AG09319 (cell line): Measurements from ENCODE around the gene IGF1R.

Source experiments
- DNase-seq: peaks from one replicate; pipeline ENCODE4 v3.0.0-alpha.2; 2010; ENCODE audit warnings: low read depth; ENCODE audit errors: extremely low read depth
- TF ChIP-seq, protein P1 (sequence below): IDR thresholded peaks from 2 replicates; pipeline ENCODE4 v1.5.1; 2011; ENCODE audit warnings: low read depth, mild to moderate bottlenecking, inconsistent platforms, low read length, moderate library complexity

The IGF1R gene

DNA sequence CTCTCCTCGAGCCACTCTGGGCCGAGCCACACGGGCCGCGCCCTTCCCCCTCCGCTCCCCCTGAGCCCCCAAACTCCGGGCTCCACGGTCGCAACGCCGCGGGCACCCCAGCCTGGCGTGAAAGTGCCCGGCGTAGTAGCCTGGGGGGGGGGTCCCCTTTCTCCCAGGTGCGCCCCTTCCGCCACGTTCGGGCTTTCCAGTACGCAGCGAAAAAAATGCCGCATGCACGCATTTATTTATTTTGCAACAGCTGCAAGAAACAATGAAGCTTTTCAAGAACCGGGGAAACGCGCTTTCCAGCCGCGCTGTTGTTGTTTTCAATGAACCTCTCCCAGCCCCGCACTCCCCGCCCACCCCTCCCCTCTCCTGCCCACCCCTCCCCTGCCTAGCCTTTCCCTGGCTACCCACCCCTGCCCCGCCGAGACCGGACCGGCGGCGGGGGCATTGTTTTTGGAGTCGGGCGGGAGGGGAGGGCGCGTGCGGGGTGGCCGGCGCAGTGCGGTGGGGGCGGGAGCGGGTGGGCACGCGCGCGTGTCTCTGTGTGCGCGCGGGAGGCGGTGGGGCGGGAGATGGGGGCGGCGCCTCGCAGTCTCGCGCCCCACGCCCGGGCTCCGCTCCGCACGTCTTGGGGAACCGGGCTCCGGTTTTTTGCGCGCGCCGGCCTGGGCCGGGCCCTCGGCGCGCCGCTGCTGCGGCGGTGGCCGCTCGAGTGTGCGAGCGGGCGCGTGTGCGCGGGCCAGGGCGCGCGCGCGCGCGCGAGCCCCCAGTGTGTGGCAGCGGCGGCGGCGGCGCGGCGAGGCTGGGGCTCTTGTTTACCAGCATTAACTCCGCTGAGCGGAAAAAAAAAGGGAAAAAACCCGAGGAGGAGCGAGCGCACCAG, at the start of gene IGF1R:
Gene IGF1R, plus strand, starts transcription at position 766 of the 880 bp plus-strand sequence. CDS start 1,043 bp downstream, outside the sequence.
- DNase-seq, result peak; percentile 71

DNA sequence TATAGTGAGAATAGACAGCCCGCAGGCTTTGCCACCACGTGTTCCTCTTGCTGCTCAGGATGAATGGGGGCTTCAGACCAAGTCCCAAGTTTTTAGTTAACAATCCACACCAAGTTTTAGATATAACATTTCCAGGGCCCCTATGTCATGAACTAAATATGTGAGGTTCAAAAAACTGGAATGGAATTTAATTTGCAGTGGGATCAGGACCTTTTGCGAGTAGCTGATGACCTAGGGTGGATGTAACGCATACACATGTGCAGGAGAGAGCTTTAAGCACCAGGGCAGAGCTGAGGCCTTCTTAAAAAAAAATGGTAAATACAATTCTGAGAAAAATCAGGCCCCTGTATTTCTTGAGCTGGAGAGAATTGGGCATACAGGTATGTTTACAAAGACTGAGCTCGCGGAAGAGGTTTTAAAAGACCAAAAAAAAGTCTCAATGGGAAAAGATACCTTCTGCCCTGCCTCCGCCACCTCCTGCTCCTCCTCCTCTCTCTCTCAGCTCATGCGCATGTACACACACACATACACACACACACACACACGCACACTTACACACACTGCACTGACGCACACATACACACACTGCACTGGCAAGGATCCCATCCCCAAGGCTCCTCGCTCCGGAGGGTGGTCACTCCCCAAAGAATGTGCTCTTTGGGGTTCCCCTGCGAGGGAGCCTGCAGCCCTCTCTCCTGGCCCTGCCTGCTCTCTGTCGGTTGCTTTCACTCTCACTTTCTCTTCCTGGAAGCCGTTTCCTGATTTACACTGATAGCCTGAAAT, 48.2 kb upstream of the IGF1R start:
- TF ChIP-seq, protein P1, sequence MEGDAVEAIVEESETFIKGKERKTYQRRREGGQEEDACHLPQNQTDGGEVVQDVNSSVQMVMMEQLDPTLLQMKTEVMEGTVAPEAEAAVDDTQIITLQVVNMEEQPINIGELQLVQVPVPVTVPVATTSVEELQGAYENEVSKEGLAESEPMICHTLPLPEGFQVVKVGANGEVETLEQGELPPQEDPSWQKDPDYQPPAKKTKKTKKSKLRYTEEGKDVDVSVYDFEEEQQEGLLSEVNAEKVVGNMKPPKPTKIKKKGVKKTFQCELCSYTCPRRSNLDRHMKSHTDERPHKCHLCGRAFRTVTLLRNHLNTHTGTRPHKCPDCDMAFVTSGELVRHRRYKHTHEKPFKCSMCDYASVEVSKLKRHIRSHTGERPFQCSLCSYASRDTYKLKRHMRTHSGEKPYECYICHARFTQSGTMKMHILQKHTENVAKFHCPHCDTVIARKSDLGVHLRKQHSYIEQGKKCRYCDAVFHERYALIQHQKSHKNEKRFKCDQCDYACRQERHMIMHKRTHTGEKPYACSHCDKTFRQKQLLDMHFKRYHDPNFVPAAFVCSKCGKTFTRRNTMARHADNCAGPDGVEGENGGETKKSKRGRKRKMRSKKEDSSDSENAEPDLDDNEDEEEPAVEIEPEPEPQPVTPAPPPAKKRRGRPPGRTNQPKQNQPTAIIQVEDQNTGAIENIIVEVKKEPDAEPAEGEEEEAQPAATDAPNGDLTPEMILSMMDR, result no peak
- peak; percentile 10 for DNase-seq

More for the DNA sequence above, at the start of gene IGF1R:
- TF ChIP-seq, protein P1, result no peak; the same call in 1 of the 2 replicates

DNA sequence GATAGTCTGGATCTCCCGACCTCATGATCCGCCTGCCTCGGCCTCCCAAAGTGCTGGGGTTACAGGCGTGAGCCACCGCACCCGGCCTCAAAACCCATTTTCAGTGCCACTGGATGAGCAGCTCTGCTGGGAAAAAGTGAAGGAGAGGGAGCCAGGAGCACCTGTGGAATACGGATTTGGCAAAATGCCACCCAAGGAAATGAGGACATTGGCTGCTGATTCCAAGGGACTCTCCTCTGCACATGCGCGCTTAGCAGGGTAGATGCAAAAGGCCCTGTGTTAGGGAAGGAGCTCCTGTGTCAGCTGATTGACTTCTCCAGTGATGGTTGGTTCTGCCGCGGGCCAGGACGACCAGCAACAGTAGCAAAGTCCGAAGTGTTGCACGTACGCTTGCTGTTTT, 43.4 kb upstream of the IGF1R start:
- TF ChIP-seq, protein P1, result no peak
- no peak for DNase-seq

DNA sequence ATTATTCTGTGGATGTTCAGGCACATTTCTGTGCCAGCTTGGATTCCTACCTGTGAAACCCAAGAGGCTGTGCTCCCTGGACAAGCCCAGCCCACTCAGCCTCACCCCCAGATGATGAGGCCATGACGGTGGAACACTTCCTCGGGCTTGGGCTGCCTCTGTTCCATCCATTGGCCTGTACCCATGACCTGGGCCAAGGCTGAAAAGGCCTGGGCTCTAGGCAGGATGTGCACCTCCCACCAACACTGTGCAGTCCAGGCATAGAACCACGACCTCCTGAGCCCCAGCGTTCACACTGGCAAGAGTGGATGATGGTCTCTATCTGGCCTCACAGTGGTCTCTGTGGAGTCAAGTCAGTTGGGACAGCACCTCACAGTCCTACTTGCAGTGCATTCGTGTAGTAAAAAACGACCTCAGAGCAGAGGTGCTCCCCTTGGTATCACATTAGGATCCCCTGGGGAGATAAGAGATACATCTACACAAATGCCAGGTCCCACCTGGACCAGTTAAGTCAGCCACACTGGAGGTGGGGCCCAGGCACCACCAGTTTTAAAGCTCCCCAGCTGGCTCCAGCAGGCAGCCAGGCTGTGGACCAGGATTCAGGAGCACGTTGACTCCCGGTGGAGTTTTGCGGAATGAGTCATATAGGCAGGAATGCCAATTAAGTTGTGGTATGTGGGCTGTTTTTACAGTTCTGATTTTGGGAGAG, 39.0 kb upstream of the IGF1R start:
- TF ChIP-seq, protein P1, result no peak
- no peak for DNase-seq

DNA sequence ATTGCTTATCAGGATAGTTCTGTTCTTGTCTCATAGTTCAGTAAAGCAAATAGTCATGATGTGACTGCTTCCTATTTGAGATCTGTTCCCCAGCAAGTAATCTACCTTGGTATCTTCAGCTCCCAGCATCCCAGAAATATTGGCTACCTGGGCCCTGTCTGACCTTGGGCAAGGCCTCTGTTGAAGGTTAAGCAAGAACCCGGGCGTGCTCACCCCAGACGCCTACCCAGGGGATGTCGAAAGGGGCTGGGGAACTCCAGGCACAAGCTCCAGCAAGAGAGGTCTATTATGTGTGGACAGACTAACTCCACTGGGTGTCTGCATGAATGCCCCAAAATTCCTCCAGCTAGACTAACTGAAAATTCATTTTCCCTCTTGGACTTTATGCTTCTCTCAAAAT, 37.3 kb upstream of the IGF1R start:
- TF ChIP-seq, protein P1, result no peak
- no peak for DNase-seq

DNA sequence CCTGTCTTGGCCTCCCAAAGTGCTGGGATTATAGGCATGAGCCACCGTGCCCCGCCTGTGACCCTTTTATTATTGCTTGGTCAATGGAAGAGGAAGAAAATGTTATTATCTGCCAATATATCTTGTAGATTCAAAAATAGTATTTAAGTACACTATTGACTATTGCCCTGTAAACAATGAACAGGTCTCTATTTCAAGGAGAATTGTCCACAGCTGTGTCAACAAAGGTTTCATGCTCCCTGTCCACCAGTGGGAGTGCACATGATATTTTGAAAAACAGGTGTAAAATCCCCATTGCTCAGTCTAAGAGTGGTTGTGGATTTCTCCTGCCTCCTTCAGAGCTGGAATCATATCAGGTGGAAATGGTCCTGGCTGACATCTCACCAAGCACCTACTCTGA, 36.5 kb upstream of the IGF1R start:
- no peak for DNase-seq
- TF ChIP-seq, protein P1, result no peak
